Fibroblast of skin of left biceps (primary cell): ENCODE measurements around the gene RHOF.
A peak's percentile ranks its signal among the peaks of the same experiment; 100 is the strongest.
"Not testable (repeated sequence)": the region's sequence is repeated elsewhere in the genome, so short reads cannot be mapped to it uniquely, and the experiment has no call there.

Source experiments
- DNase-seq, 2 experiments: peaks; one replicate each; pipeline ENCODE4 v3.0.0-alpha.2; 2013; ENCODE audit warnings: low read depth in 2 of 2

The RHOF gene

GRCh38 chr12:121775501-121775900 lies 18.0 kb downstream of the RHOF start:
- no peak for DNase-seq

GRCh38 chr12:121774968-121775474 lies 18.5 kb downstream of the RHOF start:
- no peak for DNase-seq

GRCh38 chr12:121773011-121773777 lies 20.3 kb downstream of the RHOF start:
- DNase-seq: no peak

- DNase-seq: no peak
Measured at GRCh38 chr12:121770813-121771625, 22.5 kb downstream of the RHOF start.

- no peak for DNase-seq
Measured at GRCh38 chr12:121770388-121770787, 23.1 kb downstream of the RHOF start.

- DNase-seq: no peak
Measured at GRCh38 chr12:121769831-121770301, 23.6 kb downstream of the RHOF start.

GRCh38 chr12:121769297-121769830 lies 24.1 kb downstream of the RHOF start:
- DNase-seq: no peak

GRCh38 chr12:121767525-121768016 lies 25.9 kb downstream of the RHOF start:
- no peak for DNase-seq

- DNase-seq: no peak
Measured at GRCh38 chr12:121766290-121767039, 27.0 kb downstream of the RHOF start.

- DNase-seq: peak; percentile 70 to 78
Measured at GRCh38 chr12:121765573-121765972, 27.9 kb downstream of the RHOF start.

- DNase-seq: no peak
Measured at GRCh38 chr12:121764808-121765207, 28.7 kb downstream of the RHOF start.

- DNase-seq: no peak
Measured at GRCh38 chr12:121762269-121762668, 31.2 kb downstream of the RHOF start.

GRCh38 chr12:121758536-121758935 lies 35.0 kb downstream of the RHOF start:
- DNase-seq: not testable (repeated sequence)

GRCh38 chr12:121755591-121755990 lies 37.9 kb downstream of the RHOF start:
- no peak for DNase-seq

- DNase-seq: no peak
Measured at GRCh38 chr12:121754836-121755235, 38.7 kb downstream of the RHOF start.

- DNase-seq: no peak
Measured at GRCh38 chr12:121753844-121754264, 39.6 kb downstream of the RHOF start.

- DNase-seq: no peak
Measured at GRCh38 chr12:121751749-121752351, 41.6 kb downstream of the RHOF start.

GRCh38 chr12:121751034-121751433 lies 42.5 kb downstream of the RHOF start:
- no peak for DNase-seq

- DNase-seq: no peak
Measured at GRCh38 chr12:121750507-121750955, 43.0 kb downstream of the RHOF start.

- DNase-seq: no peak
Measured at GRCh38 chr12:121749267-121749666, 44.2 kb downstream of the RHOF start.
